ENCODE data around the gene SLAMF6. TPM values are rescaled to one million over a fixed set of nuclear protein-coding genes. Genes with fewer than 3 reads are reported as not detected.
"Not testable (repeated sequence)": the region's sequence is repeated elsewhere in the genome, so short reads cannot be mapped to it uniquely, and the experiment has no call there.

The SLAMF6 gene
- total RNA-seq, 1 donor from 2014 or later: not detected

GRCh38 chr1:160565564-160565963 is 42.5 kb upstream of the SLAMF6 start:
- DNase-seq: no peak
- Mint-ChIP-seq H3K27ac (ENCODE audit: unreplicated experiment) (no peak overlapping the region), H3K9me3 (ENCODE audit: unreplicated experiment) (peaks cover 2% of the 10 kb centered on the region), H3K4me3 (ENCODE audit: unreplicated experiment) (no peak overlapping the region), H3K4me1 (ENCODE audit: low read depth, unreplicated experiment) (no peaks in the 10 kb centered on the region), H3K27me3 (ENCODE audit: unreplicated experiment) (no peaks in the 10 kb centered on the region), H3K36me3 (ENCODE audit: unreplicated experiment) (no peaks in the 10 kb centered on the region)
- TF ChIP-seq CTCF (IDR thresholded peaks at IDR 0.05; ENCODE audit: partially characterized antibody, unreplicated experiment): no peak

GRCh38 chr1:160563230-160563629 is 40.2 kb upstream of the SLAMF6 start:
- H3K4me3 Mint-ChIP-seq (ENCODE audit: unreplicated experiment); H3K27ac Mint-ChIP-seq (ENCODE audit: unreplicated experiment); H3K27me3 Mint-ChIP-seq (ENCODE audit: unreplicated experiment); H3K9me3 Mint-ChIP-seq (ENCODE audit: unreplicated experiment); H3K4me1 Mint-ChIP-seq (ENCODE audit: low read depth, unreplicated experiment); H3K36me3 Mint-ChIP-seq (ENCODE audit: unreplicated experiment); DNase-seq: not testable (repeated sequence)

- not testable (repeated sequence) for DNase-seq; H3K27me3 Mint-ChIP-seq (ENCODE audit: unreplicated experiment); H3K4me1 Mint-ChIP-seq (ENCODE audit: low read depth, unreplicated experiment); H3K36me3 Mint-ChIP-seq (ENCODE audit: unreplicated experiment); H3K27ac Mint-ChIP-seq (ENCODE audit: unreplicated experiment); H3K4me3 Mint-ChIP-seq (ENCODE audit: unreplicated experiment); H3K9me3 Mint-ChIP-seq (ENCODE audit: unreplicated experiment)
Measured at GRCh38 chr1:160562745-160563144, 39.7 kb upstream of the SLAMF6 start.

- Mint-ChIP-seq H3K27me3 (ENCODE audit: unreplicated experiment) (no peaks in the 10 kb centered on the region), H3K27ac (ENCODE audit: unreplicated experiment) (no peak overlapping the region), H3K4me3 (ENCODE audit: unreplicated experiment) (no peak overlapping the region), H3K4me1 (ENCODE audit: low read depth, unreplicated experiment) (no peaks in the 10 kb centered on the region), H3K9me3 (ENCODE audit: unreplicated experiment) (peaks cover 4% of the 10 kb centered on the region), H3K36me3 (ENCODE audit: unreplicated experiment) (no peaks in the 10 kb centered on the region)
- no peak for DNase-seq
- no peak for TF ChIP-seq CTCF (IDR thresholded peaks at IDR 0.05; ENCODE audit: partially characterized antibody, unreplicated experiment)
Measured at GRCh38 chr1:160560806-160561205, 37.8 kb upstream of the SLAMF6 start.

GRCh38 chr1:160560045-160560705 is 37.1 kb upstream of the SLAMF6 start:
- no peak for TF ChIP-seq CTCF (IDR thresholded peaks at IDR 0.05; ENCODE audit: partially characterized antibody, unreplicated experiment)
- Mint-ChIP-seq H3K4me3 (ENCODE audit: unreplicated experiment) (no peak overlapping the region), H3K9me3 (ENCODE audit: unreplicated experiment) (peaks cover 4% of the 10 kb centered on the region), H3K27ac (ENCODE audit: unreplicated experiment) (no peak overlapping the region), H3K36me3 (ENCODE audit: unreplicated experiment) (no peaks in the 10 kb centered on the region), H3K4me1 (ENCODE audit: low read depth, unreplicated experiment) (no peaks in the 10 kb centered on the region), H3K27me3 (ENCODE audit: unreplicated experiment) (no peaks in the 10 kb centered on the region)
- DNase-seq: no peak

- H3K36me3 Mint-ChIP-seq (ENCODE audit: unreplicated experiment); DNase-seq; H3K4me3 Mint-ChIP-seq (ENCODE audit: unreplicated experiment); H3K27ac Mint-ChIP-seq (ENCODE audit: unreplicated experiment); H3K4me1 Mint-ChIP-seq (ENCODE audit: low read depth, unreplicated experiment); H3K27me3 Mint-ChIP-seq (ENCODE audit: unreplicated experiment); H3K9me3 Mint-ChIP-seq (ENCODE audit: unreplicated experiment): not testable (repeated sequence)
Measured at GRCh38 chr1:160559437-160559836, 36.4 kb upstream of the SLAMF6 start.
